Prostate gland (tissue), 2 donors: ENCODE results near the gene SAMD10.

ENCODE experiments used
- CTCF ChIP-seq, 4 experiments: fragments of 200-600 bp in 2 of 4; fragments of 450-650 bp in 2 of 4; sonication (generic) in 2 of 4; IDR thresholded peaks; 1 replicate in 3 of 4; 2 replicates in 1 of 4; pipeline ENCODE4 v1.5.1; 2016 to 2019; ENCODE audit warnings: antibody characterized with exemption in 4 of 4, mild to moderate bottlenecking in 2 of 4, moderate library complexity in 2 of 4
- POLR2A ChIP-seq: fragments of 450-650 bp; IDR thresholded peaks from one replicate; pipeline ENCODE4 v1.6.1; 2016; ENCODE audit warnings: antibody characterized with exemption, mild to moderate bottlenecking
- POLR2AphosphoS5 ChIP-seq: sonication (generic); formaldehyde crosslinking; IDR thresholded peaks from one replicate; pipeline ENCODE4 v1.6.1; 2017; ENCODE audit warnings: antibody characterized with exemption

- TF ChIP-seq POLR2AphosphoS5 (no peak), CTCF (IDR thresholded peaks at IDR 0.05) (no peak), POLR2A (no peak)
These were observed 21.5 kb upstream of the SAMD10 start for GRCh38 chr20:64000906-64001305.
